ENCODE measurements around the gene SSNA1.

The SSNA1 gene

DNA sequence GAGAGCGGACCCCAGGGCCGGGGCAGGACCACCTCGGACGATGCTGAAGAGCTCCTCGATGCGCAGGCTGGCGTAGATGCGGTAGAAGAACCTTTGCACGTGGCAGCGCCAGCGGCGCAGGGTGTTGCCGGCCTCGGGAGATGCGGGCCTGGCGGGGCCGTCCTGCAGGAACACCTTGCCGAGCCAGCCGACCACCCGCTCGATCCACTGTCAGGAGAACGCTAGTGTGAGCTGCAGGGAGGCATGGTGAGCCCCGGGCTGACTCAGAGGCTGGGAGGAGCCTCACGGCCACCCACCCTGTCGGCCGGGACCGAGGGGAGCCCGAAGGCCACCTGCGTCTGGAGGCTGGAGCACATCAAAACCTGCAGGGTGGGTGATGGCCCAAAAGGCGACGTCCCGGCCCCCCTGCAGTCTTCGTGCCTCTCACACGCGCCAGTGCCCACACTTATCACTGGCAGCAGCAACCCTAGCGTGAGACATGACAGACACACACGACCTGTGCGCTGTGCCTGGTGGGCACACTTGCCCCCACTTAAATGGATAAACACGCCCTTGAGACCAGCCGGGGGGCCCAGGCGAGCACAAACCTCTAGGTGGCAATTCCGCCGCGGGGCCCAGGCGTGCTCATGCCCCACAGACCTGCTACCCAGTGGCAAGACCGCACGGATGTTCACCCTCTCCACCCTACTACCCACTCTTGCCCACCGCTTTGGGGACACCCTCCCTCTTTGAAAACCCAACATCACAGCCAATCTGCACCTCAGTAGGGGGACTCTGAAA lies 3.4 kb upstream of the SSNA1 start:
- DNase-seq, result no peak

GRCh38 chr9:137185921-137186320 lies 2.6 kb upstream of the SSNA1 start:
- DNase-seq, result no peak

GRCh38 chr9:137186385-137186784 lies 2.1 kb upstream of the SSNA1 start:
- DNase-seq, result no peak

DNA sequence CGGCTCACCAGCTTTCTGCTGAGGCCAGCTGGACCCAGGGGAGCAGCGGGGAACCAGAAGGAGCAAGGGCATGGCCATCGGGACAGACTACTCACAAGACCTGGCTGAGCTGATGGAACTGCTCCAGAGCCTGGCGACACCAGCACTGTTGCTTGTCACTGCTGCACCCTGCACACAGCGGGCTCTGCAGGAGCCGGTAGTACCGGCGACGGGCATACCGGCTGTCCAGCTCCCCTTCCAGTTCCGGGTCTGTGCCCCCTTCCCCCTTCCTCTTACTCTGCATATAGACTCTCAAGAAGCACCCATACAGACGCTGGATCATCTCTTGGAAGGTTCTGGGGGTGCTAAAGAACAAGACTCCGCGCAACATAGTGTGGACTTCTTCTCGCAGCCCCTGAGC lies 1.1 kb upstream of the SSNA1 start:
- no peak for DNase-seq

GRCh38 chr9:137188086-137188489 lies 388 bp upstream of the SSNA1 start:
- no peak for DNase-seq

- no peak for DNase-seq
Observed at GRCh38 chr9:137189297-137190295, 1.1 kb downstream of the SSNA1 start.

DNA sequence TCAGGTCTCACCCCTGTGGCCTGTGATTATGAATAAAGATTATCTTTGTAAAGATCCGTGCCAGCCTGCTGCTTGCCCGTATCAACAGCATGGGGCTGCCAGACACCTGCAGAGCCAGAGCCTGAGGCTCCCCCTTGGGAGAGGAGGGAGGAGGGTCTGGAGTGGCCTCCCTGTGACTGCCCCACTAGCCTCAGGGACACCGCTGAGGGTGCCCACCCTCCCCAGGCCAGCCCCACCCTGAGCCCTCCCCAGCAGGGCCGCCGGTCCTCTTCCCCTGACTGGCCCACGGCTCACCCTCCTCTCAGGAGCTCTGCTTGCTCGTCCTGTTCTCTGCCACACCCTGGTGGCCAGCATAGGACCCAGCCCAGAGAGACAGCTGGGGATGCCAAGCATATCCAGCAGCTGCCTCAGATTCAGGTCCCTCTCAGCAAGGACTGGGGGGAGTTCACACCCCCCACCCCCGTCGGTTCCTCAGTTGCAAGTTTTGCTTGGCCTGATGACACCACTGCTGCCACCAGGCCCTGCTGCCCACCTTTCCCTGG lies 1.9 kb downstream of the SSNA1 start:
- DNase-seq, result no peak

GRCh38 chr9:137191245-137191644 lies 2.8 kb downstream of the SSNA1 start:
- DNase-seq, result no peak

DNA sequence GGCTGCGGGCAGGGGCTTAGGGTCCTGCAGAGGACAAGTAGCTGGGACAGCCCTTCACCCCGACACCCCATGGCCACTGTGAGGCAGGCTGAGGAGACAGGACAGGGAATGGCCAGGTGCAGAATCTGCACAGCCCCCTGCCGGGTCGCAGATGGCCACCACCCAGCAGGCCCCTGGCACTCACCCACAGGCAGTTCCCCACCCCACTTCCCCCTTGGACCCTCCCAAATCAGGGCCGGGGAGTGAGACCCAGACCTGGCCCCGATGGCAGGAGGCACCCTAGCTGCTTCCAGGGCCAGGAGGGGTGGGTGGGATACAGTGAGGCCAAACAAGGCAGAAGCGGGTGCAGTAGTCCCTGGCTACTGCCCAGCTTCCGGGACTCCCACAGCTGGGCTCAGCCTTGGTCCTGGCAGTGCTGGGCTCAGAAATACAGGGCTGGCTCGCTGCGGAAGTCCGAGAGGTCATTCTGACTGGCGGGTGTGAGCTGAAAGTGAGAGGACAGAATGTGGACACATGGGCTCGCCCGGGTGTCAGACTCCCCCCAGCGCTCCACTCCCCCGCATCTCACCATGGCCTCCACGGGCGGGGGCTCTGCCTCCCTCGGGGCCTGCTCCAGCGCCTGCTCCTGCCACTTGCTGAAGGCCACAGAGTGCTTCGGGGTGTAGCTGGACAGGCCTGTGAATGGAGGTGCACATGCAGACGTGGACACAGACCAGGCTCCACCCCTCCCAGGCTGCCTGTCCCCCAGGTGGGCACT lies 3.4 kb downstream of the SSNA1 start:
- no peak for DNase-seq

DNA sequence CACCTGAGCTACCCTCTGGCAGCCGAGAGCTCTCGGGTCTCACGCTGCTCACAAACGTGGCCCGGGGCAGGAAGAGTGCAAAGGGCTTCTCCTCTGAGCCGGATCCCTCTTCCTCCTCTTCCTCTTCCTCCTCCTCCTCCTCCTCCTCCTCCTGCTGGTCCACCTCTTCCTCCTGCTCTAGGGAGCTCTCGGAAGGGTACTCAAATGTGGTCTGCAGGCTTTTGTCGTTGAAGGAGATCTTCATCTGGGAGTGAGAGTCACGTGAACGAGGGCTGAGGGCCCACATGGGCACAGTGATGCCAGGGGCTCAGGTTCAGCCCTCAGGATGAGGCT lies 3.9 kb downstream of the SSNA1 start:
- no peak for DNase-seq

DNA sequence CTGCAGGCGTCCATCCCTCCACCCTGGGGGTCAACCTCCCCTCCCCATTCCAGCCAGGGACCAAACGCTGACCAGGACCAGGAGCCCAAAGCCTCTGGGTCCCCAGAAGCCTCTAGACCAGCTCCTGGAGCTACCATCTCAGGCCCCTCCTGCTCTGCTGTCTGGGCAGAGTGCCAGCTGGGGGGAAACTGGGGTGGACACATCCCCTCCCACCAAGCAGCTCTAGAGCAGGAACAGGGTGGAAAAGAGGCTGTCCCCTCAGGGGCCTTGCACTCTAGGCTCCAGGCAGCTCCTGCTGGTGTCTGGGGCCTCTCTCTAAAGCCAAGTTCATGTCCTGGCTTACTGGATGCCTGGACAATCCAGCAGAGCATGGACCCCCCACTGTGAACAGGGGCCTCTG lies 4.4 kb downstream of the SSNA1 start:
- no peak for DNase-seq

- DNase-seq, result no peak
Observed at GRCh38 chr9:137193771-137194170, 5.3 kb downstream of the SSNA1 start.

- no peak for DNase-seq
Observed at GRCh38 chr9:137194388-137194787, 5.9 kb downstream of the SSNA1 start.

DNA sequence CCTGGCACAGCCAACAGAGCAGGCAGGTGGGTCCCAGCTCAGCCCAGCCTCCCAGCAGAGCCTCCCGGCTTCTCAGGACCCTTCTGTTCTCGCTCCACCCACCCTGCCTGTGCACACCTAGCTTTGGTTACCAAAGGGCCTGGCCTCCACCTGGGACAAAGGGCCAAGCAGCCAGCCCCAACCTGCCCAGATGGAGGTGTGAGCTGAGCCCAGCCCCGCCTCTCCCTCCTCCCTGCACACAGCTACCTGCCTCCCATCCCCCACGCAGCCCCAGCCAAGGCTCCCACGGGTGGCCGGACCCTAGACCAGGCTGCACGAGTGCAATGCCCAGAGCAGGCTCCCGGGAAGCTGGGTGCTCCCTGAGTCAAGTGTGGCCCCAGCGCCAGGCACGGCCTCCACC lies 6.4 kb downstream of the SSNA1 start:
- peak; percentile 22 for DNase-seq

GRCh38 chr9:137195525-137196220 lies 7.2 kb downstream of the SSNA1 start:
- peak; percentile 75 for DNase-seq

- no peak for DNase-seq
Observed at GRCh38 chr9:137198051-137198901, 9.8 kb downstream of the SSNA1 start.

GRCh38 chr9:137198902-137199283 lies 10.4 kb downstream of the SSNA1 start:
- DNase-seq, result no peak

DNA sequence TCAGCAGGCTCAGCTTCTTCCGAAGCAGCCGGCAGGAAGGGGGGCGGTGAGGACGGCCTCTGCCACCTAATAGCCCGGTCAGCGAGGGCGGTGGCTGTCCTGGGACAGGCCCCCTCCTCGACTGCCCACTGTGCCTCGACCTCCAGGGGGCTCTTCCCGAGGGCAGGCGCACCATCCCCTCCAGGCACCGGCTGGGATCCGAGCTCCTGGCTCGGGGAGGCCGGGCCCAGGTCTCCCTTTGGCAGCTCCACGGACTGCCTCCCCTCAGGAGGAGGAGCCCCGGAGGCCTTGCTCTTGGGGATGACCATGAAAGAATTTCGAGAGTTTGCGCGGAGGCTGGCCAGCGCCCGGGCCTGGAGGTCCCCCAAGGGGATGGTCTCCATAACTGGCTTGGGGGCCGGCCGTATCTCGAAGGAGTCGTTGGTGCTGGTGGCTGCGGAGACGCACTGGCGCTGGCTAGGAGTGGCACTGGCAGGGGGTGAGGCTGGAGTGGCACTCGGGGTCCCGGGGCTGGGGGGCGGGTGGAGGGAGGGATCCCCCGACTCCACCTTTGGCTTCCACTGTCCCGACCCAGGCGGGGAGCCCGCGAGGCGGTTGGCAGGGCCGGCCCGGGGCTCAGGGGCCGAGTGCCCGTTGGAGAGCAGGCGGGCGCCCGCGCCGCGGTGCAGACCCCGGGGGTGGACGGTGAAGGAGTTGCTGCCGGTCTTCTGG lies 11.1 kb downstream of the SSNA1 start:
- DNase-seq, result no peak

DNA sequence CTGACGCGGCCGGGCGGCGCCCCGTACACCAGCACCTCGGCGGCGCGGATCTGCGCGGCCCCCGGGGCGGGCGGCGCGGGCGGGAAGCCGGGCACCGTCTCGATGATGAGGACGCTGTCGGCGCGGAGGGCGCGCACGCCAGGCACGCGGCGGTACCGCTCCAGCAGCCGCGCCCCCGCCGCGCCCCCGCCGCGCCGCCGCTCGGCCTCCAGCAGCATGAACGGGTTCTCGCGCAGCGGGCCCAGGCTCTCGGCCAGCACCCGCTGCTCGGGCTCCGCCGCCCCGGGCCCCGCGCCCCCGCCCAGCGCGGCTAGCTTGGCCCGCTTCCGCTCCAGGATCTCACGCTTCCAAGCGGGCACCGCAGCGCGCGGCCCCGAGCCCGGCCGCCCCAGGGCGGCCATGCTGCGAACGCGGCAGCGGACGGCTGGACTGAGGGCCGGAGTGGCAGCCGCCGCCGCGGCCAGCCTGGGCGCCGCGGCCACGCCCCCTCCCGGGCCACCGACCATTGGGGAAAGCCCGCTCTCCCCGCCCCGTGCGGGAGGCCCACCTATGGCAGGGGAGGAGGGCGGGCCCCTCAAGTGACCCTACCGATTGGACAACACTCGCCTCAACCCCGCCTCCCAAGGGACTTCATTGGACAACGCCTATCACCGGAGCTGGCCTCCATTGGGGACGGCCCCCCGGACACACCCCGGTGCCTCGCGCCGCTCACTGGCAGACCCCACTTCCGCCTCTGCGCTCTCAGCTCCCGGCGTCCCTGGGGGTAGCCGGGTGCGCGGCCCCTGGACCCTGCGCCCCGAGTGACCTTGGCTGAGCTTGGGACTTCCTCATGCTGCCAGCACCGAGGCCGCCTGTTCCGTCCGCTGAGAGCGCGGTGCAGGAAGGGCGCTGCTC lies 12.1 kb downstream of the SSNA1 start, which contains the start of gene TPRN:
TSS of gene TPRN (minus strand) at position 431 of the 894 bp plus-strand sequence. CDS start at position 401, 30 bp downstream.
- peak; percentile 95 for DNase-seq

All from NCI-H1436 treated with DMSO at 0.1 percent for 48 hours (cell line).